HG03565 (cell line): ENCODE results near the gene CRTAC1.

ENCODE experiments used
- ATAC-seq: cut with Tn5 transposase; IDR thresholded peaks from one replicate; pipeline ENCODE4 v1.9.1; 2021; ENCODE audit warnings: mild to moderate bottlenecking, moderate library complexity; ENCODE audit not compliant: unreplicated experiment

CRTAC1 gene

DNA sequence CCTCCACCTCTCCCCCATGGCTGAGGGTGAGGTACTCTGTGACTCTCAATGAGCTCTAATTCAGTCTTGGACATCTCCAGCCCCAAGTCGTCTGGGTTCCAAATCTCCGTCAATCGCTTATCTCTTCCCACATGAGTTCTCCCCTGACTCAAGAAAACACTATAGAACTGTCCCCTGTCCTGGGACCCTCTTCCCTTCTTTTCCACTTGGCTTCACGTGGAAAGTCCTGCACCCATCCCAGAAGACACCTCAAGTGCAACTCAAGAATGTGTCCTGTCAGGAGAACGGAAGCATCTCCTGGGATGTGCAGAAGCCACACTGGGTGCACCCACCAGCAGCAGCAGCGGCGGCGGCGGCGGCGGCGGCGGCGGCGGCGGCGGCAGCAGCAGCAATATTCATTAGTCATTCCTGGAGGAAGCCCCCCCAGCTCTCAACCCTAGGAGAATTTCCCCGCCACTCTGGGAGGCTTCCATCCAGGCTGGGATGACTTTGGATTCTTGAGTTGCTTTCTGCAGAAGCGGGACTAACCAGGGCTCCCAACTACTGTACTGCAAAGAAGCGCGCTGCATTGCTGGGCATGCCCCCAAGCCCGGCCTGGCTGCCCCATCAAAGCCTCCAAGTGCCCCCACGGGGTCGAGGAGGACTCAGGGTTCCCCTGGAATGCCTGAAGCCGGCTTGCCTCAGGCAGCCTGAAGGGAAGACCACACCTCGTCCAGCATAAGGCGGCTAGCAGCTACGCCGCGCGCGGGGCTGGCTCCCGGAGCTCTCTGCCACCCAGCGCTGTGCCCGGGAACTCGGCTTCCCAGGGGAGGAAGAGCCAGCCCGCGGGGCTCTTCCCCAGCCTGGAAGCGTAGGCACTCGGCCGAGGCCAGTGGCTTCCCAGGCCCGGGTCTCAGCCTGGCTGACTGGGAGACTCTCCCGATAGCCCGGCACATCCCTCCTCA is 1.0 kb downstream of the CRTAC1 start:
- ATAC-seq, result no peak

GRCh38 chr10:98028168-98028770 is 2.2 kb downstream of the CRTAC1 start:
- ATAC-seq, result peak; percentile 43

GRCh38 chr10:98023024-98023423 is 7.4 kb downstream of the CRTAC1 start:
- no peak for ATAC-seq

DNA sequence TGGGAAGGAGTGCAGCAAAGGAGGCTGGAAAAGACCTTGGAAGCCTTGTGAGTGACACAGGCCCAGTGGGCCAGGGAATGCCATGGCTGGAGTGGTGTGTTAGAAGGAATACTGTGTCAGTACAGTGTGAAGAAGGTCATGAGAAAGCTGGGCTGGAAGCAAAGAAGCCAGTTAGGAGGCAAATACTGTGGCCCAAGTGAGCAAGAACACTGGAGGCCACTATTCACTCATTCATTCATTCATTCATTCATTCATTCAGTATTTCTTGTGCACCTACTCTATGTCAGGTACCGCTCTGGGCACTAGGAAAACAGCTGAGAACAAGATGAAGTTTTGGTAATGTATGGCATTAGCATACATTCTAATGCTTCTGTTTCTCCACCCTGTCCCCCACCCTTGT is 9.6 kb downstream of the CRTAC1 start:
- no peak for ATAC-seq

DNA sequence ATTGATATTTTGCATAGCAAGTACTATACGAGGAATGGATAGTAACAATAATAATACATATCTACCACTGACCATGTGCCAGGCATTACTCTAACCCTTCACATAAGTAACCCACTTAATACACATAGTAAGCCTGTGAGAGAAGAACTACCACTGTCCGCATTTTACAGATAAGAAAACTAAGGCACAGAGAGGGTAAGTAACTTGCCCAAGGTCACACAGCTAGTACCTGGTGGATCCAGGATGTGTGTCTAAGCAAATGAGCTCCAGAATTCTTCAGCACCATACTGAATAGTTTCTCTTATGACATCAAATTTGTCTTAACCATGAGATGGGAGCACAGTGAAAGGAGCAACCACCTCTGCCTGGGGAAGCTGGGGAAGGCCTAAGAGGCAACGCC is 10.2 kb downstream of the CRTAC1 start:
- no peak for ATAC-seq

DNA sequence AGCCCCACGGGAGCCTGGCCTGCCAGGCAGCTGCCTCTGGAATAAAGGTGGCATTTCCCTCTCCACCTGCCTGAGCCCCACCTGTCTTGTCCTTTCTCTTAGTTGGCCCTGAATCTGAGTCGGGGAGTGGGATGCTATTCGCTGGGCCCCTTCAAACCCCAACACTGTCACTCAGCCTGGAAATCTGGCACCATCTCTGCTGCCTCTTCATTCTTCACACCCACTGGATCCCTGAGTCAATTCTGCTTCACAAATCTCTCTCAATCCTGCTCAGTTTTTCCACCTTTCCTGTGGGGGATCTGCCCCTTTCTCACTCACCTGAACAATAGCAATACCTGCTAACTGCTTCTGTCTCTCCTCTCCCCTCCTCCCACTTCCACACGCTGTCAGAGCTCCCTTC is 10.6 kb downstream of the CRTAC1 start:
- ATAC-seq, result no peak

DNA sequence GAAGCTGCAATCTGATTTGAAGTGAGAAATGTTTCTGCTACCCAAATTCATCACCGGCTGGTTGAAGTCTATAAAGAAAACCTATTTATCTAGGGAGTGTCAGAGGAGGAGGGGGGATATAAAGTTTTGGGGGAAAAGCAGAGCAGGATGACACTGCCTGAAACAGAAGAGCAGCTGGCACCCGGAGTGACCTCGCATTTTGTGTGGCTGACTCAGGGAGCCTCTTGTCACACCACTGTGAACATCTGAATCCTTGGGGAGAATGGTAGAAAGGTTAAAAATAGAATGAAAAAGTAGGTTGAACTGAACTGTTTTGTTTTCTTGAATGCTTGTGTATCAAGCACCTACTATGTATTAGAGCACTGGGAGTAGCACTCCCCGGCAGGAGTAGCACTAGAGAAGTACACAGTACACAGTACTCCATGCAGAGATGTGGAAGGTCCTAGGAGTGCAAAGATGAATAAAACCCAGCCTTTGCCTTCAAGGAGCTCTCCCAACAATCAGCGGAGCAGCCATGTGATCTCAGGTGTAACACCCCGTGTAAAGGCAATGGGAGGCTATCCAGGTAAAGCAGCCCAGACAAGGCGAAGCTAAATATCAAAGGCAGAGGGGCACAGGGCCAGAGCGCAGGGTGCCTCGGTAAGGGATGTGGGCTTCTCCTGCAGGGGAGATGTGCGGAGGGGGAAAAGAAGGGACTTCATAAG is 13.5 kb downstream of the CRTAC1 start:
- ATAC-seq, result no peak

DNA sequence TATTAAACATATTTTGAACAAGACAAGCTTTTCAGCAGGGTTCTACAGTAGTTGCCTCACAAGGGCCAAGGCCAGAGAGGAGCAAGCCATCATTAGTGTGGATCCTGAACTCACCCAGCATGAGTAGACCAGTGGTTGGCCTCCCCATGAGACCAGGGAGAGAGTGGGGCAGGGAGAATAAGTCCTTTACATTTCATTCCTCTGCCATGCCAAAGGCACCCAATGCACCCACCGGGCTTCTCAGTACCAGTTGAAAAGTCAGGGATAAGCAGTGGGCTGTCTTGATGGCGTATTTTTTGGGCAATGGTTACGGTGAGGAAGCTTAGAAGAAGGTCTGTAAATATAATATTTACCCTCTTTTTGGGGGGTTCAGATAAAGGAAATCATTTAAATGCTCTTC is 16.6 kb downstream of the CRTAC1 start:
- ATAC-seq, result no peak

GRCh38 chr10:98013122-98013521 is 17.3 kb downstream of the CRTAC1 start:
- ATAC-seq, result no peak

DNA sequence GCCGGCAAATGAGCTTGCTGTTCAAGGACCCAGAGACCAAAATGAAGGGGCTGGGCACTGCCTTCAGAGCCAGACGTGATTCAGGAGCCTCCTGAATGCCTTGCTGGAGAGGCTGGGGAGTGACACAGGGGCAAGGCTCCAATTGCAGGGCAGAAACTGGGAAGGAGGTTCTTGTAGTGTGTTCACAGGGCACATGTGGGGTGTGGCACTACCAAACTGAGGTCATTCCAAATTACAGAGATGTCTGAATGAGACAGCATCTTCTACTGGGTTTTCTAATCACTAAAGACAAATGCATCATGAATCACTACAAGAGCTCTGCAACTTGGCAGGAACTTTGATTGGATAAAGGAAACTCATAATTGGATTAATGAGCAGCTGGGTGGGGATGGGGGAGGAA is 17.8 kb downstream of the CRTAC1 start:
- ATAC-seq, result no peak

DNA sequence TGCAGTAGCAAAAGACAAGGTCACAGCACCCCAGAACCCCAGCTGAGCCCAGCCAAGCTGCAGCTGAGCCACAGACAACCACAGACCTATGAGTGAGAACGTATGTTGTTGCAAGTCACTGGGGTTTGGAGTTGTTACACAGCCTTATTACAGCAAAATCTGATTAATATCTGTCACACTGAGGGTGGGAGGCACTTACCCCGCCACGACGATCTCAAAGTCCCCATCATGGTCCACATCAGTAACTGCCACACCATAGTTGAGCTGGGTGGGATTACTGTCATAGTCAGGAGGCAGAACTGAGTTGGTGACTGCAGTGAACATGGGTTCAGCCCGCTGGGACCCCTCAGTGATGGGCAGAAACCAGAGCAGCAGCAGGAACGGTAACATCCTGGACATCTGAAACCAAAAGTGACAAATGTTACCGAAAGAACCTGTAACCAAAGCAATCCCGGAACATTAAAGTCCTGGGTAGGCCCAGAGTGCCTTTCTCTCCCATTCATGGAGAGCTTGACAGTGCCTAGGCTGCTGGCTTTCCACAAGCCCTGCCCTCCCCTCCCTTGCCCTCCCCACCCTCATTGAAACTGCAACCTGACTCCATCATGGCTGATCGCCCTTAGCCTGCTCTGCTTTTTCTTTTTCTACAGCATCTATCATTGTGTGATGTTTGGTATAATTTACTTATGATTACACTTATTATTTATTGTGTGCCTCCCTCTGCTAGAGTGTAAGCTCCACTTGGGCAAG is 19.3 kb downstream of the CRTAC1 start:
- no peak for ATAC-seq

DNA sequence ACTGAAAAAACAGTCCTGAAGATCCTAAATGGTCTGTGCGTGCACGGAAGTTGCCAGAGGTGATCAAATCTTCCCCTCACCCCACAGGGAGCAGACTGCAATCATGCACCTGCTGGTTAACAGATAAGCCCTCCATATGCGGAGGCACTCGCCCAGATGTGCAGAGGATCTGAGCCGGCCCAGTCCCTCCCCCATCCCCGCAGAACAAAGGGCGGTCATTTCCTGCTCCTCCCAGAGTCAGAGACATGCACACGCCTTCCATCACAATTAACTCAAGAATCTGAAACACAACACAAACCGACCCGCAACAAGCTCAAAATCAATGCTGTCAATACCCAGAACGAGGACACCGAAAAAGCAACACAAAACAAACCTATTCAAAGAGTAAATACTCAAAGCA is 24.2 kb downstream of the CRTAC1 start:
- no peak for ATAC-seq

- ATAC-seq, result no peak
Observed at GRCh38 chr10:98001736-98002135, 28.7 kb downstream of the CRTAC1 start.

DNA sequence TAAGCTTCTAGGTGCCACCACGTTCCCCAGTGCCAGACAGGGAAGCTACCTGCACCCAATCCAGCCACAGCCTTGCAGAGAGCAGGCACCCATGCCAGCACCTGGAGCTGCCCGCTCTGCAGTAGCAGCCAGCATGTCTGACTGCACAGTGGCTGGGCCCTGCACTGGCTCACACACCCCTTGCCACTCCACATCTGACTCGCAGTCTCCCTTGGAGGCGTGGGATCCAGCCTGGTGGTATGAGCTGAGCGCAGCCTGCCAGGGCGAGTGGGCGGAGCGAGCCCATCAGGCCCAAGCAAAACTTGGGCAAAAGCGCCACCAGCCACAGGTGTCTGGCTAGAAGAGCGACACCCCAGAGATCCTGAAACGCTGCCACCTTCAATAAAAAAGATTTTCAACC is 30.1 kb downstream of the CRTAC1 start:
- no peak for ATAC-seq

GRCh38 chr10:97999923-98000248 is 30.5 kb downstream of the CRTAC1 start:
- ATAC-seq, result no peak

GRCh38 chr10:97999066-97999922 is 31.1 kb downstream of the CRTAC1 start:
- ATAC-seq, result no peak

GRCh38 chr10:97991871-97992270 is 38.5 kb downstream of the CRTAC1 start:
- no peak for ATAC-seq

- ATAC-seq, result no peak
Observed at GRCh38 chr10:97981816-97982215, 48.6 kb downstream of the CRTAC1 start.

GRCh38 chr10:97977673-97978072 is 52.7 kb downstream of the CRTAC1 start:
- no peak for ATAC-seq

GRCh38 chr10:97975598-97975997 is 54.8 kb downstream of the CRTAC1 start:
- no peak for ATAC-seq
